HG02938 (cell line): ENCODE data around the gene PPP6R3.

Experiments
- ATAC-seq: cut with Tn5 transposase; IDR thresholded peaks from one replicate; pipeline ENCODE4 v1.9.1; 2021; ENCODE audit warnings: mild to moderate bottlenecking, moderate library complexity; ENCODE audit not compliant: unreplicated experiment

The PPP6R3 gene

DNA sequence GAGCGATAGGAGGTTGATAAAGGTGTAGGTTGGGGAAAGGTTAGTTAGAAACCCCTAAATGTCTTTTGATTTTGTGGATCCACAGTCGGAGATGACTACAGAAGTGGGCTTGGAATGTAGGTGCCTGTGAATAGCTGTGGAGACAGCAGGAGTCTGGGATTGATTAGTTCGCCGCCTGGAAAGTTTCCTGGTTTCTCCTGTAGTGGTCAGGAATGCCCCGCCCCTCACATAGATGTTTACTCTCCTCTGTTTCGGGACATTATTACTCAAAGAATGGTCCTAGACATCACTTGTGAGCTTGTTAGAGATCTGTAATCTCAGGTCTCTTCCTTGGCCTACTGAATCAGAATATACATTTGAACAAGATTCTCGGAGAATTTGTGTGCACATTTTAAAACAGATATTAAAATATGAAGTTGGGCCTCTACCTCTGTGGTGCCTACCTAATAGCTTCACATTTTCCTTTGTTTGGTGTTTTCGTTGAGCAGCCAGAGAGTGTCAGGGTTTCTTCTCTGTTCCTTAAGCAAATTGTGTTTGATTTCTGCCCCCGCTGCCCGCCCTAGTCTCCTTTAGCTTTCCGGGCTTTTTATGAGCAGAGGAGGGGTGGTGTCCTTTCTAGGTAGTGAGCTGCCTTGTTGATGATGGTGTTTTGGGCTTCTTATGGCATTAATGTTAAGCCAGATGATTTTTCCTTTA is 89.4 kb downstream of the PPP6R3 start:
- no peak for ATAC-seq

GRCh38 chr11:68550485-68550817 is 89.9 kb downstream of the PPP6R3 start:
- ATAC-seq, result no peak

- no peak for ATAC-seq
Observed at GRCh38 chr11:68551223-68551622, 90.7 kb downstream of the PPP6R3 start.

GRCh38 chr11:68551777-68552176 is 91.2 kb downstream of the PPP6R3 start:
- no peak for ATAC-seq

- ATAC-seq, result no peak
Observed at GRCh38 chr11:68552542-68552941, 92.0 kb downstream of the PPP6R3 start.

- no peak for ATAC-seq
Observed at GRCh38 chr11:68560216-68560615, 99.7 kb downstream of the PPP6R3 start.

DNA sequence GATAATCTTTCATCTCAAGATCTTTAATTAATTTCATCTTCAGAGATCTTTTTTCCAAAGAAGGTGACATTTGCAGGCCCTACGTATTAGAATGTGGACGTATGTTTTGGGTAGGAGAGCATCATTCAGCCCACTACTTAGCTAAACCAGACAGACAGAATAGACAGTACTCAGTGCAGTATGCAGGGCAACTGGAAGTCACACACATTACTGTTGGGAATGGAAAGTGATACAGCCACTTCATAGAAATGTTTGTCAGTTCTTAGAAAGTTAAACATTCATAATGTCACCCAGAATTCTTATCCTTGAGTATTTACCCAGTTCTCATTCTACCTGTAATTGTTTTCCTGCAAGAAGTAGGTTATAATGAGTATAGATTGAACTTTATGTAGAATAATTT is 102.9 kb downstream of the PPP6R3 start:
- ATAC-seq, result no peak

DNA sequence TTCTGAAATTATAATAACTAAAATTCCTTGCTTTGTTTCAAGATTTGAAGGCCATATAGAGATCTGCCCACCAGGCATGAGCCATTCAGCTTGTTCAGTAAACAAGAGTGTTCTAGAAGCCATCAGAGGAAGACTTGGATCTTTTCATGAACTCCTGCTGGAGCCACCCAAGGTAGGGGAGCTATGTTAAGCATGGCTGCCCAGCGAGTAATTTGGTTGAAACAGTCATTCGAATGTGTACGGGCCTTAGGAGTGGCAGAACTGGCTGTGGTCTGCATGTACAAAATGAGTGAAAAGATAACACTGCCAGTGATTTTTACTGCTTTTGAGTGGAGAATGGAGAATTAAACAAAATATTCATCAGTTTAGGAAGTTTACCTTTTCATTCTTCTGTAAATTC is 103.7 kb downstream of the PPP6R3 start:
- no peak for ATAC-seq

GRCh38 chr11:68565768-68566167 is 105.2 kb downstream of the PPP6R3 start:
- ATAC-seq, result no peak

- ATAC-seq, result no peak
Observed at GRCh38 chr11:68567553-68567952, 107.0 kb downstream of the PPP6R3 start.

DNA sequence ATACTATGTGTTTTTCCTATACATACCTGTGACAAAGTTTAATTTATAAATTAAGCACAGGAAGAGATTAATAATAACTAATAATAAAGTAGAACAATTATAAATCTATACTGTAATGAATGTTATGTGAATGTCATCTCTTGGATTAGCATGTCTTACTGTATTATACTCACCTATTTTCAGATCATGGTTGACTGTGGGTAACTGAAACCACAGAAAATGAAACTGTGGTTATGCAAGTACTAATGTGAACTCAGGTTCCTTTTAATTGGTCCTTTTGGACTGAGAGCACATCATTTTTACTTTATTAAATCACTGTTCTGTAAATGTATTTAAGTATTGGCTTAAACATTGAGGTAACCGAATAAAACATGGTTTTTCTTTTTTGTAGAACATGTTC is 108.8 kb downstream of the PPP6R3 start:
- ATAC-seq, result peak; percentile 61

- no peak for ATAC-seq
Observed at GRCh38 chr11:68570691-68571090, 110.1 kb downstream of the PPP6R3 start.

DNA sequence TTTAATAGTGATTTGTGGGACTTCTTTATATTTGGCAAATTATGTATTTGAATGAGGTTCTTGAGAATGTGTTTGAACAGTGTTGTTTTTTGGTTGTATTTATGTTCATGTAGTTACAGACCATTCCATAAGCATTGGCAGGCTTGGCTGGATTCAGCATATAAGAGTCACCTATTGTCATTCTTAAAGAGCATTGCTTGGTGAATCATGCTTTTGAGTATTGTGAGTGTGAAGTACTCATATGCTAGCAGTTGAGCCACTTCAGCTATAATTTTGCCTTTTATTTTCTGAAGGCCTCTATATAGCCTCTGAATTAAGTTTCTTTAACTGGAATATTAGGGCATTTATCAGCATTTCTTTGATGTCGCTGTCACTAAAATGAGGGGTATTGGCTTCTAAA is 113.8 kb downstream of the PPP6R3 start:
- ATAC-seq, result no peak

DNA sequence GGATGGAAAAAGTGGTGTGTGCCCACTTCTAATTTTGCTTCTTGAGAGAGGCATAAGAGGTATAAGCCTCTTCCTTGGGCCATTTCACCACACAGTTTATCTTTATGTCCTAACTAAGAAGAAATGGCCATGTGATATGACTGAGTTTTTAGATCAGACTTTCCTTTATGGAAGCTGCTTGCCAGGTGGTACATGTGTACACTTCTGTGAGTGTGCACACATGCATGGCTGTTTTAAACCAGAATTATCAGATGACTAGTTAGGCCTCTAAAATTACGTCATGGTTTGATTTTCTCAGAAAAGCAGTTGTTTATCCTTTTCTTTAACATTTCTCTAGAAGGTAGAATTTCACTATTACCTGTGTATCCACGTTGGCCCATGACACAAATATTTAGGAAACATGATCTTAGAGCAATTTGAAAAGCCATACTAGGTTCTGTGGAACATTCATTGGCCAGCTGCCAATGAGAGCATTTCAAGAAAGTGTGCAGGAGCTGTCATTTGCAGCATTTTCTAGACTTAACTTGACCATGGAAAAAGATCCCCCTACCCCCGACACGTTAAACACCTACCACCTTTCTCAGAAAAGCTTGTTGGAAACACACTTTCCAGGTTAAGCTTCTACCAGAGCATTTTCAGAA is 114.6 kb downstream of the PPP6R3 start:
- no peak for ATAC-seq

- no peak for ATAC-seq
Observed at GRCh38 chr11:68579455-68579854, 118.9 kb downstream of the PPP6R3 start.

- no peak for ATAC-seq
Observed at GRCh38 chr11:68581439-68581838, 120.9 kb downstream of the PPP6R3 start.

GRCh38 chr11:68581901-68582300 is 121.3 kb downstream of the PPP6R3 start:
- no peak for ATAC-seq

DNA sequence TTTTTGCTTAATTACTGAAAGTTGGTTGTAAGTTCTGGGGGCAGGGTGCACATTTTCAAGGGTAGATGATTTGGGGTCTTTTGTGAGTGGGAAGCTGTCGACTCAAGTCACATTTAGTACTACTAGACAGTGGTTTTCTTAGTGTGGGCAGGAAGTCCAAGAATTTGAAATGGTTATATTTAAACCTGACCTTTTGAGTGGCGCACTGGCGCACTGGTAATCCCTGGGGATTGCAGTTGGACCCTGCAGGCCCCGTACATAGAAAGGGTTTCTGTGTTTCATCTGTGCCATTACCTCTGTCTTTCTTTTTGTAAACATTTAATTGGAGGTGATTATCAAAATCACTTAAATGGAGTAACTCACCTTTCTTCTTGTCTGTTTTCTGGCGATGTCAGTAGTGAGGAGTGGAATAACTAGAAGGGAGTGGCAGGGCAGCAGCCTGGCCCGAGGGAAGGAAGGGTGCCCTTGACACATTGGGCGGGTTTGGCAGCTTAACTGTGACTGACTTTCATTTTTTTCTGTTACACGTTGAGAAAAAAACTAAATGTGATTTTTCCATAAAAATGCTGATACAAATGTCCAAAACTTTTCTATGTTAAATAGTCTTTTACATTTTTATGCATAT is 122.0 kb downstream of the PPP6R3 start:
- ATAC-seq, result no peak

DNA sequence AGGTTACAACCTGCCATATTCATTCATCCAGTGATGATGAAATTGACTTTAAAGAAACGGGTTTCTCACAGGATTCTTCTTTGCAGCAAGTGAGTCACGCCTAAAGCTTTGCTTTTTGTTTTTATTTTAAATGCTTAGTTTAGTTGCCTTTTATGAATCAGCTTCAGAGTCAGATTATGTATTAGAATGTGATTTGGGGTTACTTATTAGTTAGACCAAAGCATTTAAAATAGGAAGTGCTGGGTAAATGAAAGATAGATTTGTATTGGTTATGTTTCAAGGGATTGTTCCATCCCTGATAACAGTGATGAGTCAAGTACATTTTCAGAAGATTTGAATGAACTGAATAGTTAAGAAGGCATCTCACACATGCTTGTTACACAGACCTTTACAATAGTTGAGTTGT is 122.5 kb downstream of the PPP6R3 start:
- no peak for ATAC-seq

DNA sequence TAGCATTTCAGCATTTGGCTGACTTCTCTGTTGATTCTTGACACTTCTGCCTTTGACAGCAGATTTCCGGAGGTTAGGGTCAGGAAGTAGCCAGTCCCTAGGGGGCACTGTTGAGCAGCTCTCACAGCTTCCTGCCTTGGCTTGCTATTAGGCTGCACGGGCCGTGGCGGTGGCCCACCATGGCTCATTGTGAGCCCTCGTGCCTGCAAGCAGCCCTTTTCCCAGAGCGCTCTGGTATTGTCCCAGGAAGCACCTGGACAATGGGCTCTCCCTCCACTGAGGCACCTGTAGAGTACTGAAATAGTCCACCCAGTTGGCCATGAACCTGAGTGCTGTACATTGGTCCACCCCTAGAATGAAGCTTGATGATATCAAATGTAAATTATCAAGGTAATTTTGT is 123.5 kb downstream of the PPP6R3 start:
- ATAC-seq, result no peak

DNA sequence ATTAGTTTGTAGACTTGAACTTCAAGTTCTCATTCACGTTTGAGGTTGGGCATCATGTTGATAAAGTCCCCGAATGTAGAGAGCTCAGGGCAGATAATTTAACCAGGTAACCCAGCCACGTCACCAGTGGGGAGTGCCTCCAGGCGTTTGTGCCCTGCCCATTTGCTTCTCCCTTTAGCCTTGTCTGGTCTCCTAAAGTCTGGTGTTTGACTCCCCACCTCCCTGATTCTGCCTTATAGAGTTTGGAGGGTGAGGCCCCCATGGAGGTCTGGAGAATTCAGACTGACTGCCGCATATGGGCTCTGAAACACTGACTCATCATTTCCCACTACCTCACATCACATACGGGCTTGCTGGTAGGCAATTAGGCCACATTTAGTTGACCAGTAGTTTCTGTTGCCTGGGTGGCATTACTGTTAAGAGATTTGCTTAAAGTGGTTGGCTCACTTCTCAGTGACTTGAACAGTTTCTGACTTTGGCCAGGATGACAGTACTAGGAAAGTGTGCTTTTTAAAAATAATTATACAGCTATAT is 124.5 kb downstream of the PPP6R3 start:
- no peak for ATAC-seq

GRCh38 chr11:68589547-68590216 is 129.1 kb downstream of the PPP6R3 start:
- no peak for ATAC-seq
